H9 (cell line): ENCODE measurements around the gene PLD5. TPM values are rescaled to one million over a fixed set of nuclear protein-coding genes. Genes with fewer than 3 reads are reported as not detected.

ENCODE experiments used
- DNase-seq: peaks from one replicate; pipeline ENCODE4 v3.0.0-alpha.2; 2017
- H2AFZ ChIP-seq: one replicate; pipeline ENCODE4 v1.6.1; 2013; ENCODE audit warnings: mild to moderate bottlenecking, low read length, control low read depth, moderate library complexity
- H2AK5ac ChIP-seq: 2 replicates; pipeline ENCODE4 v1.6.1; 2013; ENCODE audit warnings: low read length, control low read depth, mixed read lengths; ENCODE audit not compliant: insufficient read length
- H2BK120ac ChIP-seq: one replicate; pipeline ENCODE4 v1.6.1; 2013; ENCODE audit warnings: low read depth, mild to moderate bottlenecking, low read length, control low read depth, inconsistent platforms; ENCODE audit not compliant: poor library complexity, severe bottlenecking
- H2BK12ac ChIP-seq: 2 replicates; pipeline ENCODE4 v1.6.1; 2013; ENCODE audit warnings: low read length, control low read depth, mixed read lengths, low read depth; ENCODE audit not compliant: insufficient read length
- H2BK15ac ChIP-seq: 2 replicates; pipeline ENCODE4 v1.6.1; 2013; ENCODE audit warnings: low read depth, low read length, control low read depth
- H2BK20ac ChIP-seq: one replicate; pipeline ENCODE4 v1.6.1; 2013; ENCODE audit warnings: low read depth, mild to moderate bottlenecking, low read length, control low read depth, inconsistent platforms; ENCODE audit not compliant: poor library complexity, severe bottlenecking
- H2BK5ac ChIP-seq: 2 replicates; pipeline ENCODE4 v1.6.1; 2013; ENCODE audit warnings: low read length, control low read depth, mixed read lengths; ENCODE audit not compliant: insufficient read length
- H3K14ac ChIP-seq: 2 replicates; pipeline ENCODE4 v1.6.1; 2013; ENCODE audit warnings: low read length, control low read depth; ENCODE audit not compliant: insufficient read depth
- H3K18ac ChIP-seq: 2 replicates; pipeline ENCODE4 v1.6.1; 2013; ENCODE audit warnings: low read depth, mild to moderate bottlenecking, mixed read lengths, low read length, control low read depth; ENCODE audit not compliant: insufficient read length
- H3K23ac ChIP-seq: 2 replicates; pipeline ENCODE4 v1.6.1; 2013; ENCODE audit warnings: low read length, control low read depth, mixed read lengths, low read depth; ENCODE audit not compliant: insufficient read length
- H3K23me2 ChIP-seq: 2 replicates; pipeline ENCODE4 v1.6.1; 2013; ENCODE audit warnings: low read depth, mild to moderate bottlenecking, mixed read lengths, low read length, control low read depth; ENCODE audit not compliant: insufficient read length, poor library complexity, severe bottlenecking
- H3K27ac ChIP-seq: 2 replicates; pipeline ENCODE4 v1.5.1; 2013; ENCODE audit warnings: low read length, control low read depth, mixed read lengths, low read depth; ENCODE audit not compliant: insufficient read length
- H3K27me3 ChIP-seq: 2 replicates; pipeline ENCODE4 v1.6.1; 2013; ENCODE audit warnings: low read length, control low read depth, inconsistent platforms; ENCODE audit not compliant: insufficient read depth
- H3K4ac ChIP-seq: 2 replicates; pipeline ENCODE4 v1.6.1; 2013; ENCODE audit warnings: low read depth, mild to moderate bottlenecking, control low read depth, inconsistent platforms, low read length, moderate library complexity
- H3K4me1 ChIP-seq: 2 replicates; pipeline ENCODE4 v1.6.1; 2013; ENCODE audit warnings: low read length, control low read depth, inconsistent platforms; ENCODE audit not compliant: insufficient read depth
- H3K4me2 ChIP-seq: 2 replicates; pipeline ENCODE4 v1.6.1; 2013; ENCODE audit warnings: low read length, control low read depth, mixed read lengths; ENCODE audit not compliant: insufficient read length, insufficient read depth
- H3K56ac ChIP-seq: 2 replicates; pipeline ENCODE4 v1.6.1; 2013; ENCODE audit warnings: low read depth, mild to moderate bottlenecking, mixed read lengths, low read length, control low read depth; ENCODE audit not compliant: insufficient read length
- H3K79me1 ChIP-seq: 2 replicates; pipeline ENCODE4 v1.6.1; 2013; ENCODE audit warnings: low read depth, mild to moderate bottlenecking, moderate library complexity, low read length, control low read depth, inconsistent platforms; ENCODE audit not compliant: insufficient read depth, poor library complexity, severe bottlenecking
- H3K79me2 ChIP-seq: 2 replicates; pipeline ENCODE4 v1.6.1; 2013; ENCODE audit warnings: low read length, control low read depth, inconsistent platforms; ENCODE audit not compliant: insufficient read depth
- H3K9ac ChIP-seq: 2 replicates; pipeline ENCODE4 v1.6.1; 2013; ENCODE audit warnings: low read length, control low read depth, mixed read lengths; ENCODE audit not compliant: insufficient read length; ENCODE audit errors: extremely low read depth
- H3K9me3 ChIP-seq: one replicate; pipeline ENCODE4 v1.6.1; 2013; ENCODE audit warnings: low read depth, low read length, inconsistent platforms; ENCODE audit not compliant: control insufficient read depth
- H3T11ph ChIP-seq: one replicate; pipeline ENCODE4 v1.6.1; 2013; ENCODE audit warnings: mild to moderate bottlenecking, low read length, control low read depth, inconsistent platforms
- H4K20me1 ChIP-seq: one replicate; pipeline ENCODE4 v1.6.1; 2013; ENCODE audit not compliant: control insufficient read depth, insufficient read length, insufficient read depth
- H4K5ac ChIP-seq: 2 replicates; pipeline ENCODE4 v1.6.1; 2013; ENCODE audit warnings: low read depth, mild to moderate bottlenecking, mixed read lengths, low read length, control low read depth; ENCODE audit not compliant: insufficient read length
- H4K8ac ChIP-seq: replicated peaks from 2 replicates; pipeline ENCODE4 v1.6.1; 2013; ENCODE audit warnings: low read length, control low read depth, mixed read lengths, low read depth; ENCODE audit not compliant: insufficient read length
- H4K91ac ChIP-seq: 2 replicates; pipeline ENCODE4 v1.6.1; 2013; ENCODE audit warnings: low read depth, mild to moderate bottlenecking, moderate library complexity, mixed read lengths, low read length, control low read depth; ENCODE audit not compliant: insufficient read length
- H3K27ac Mint-ChIP-seq, 3 experiments: 2 replicates in 2 of 3; 3 replicates in 1 of 3; pipeline ENCODE4 v1.8.0; 2020 to 2021; ENCODE audit warnings: mixed read lengths in 3 of 3, mild to moderate bottlenecking in 1 of 3, moderate library complexity in 1 of 3
- H3K27me3 Mint-ChIP-seq: 2 replicates; pipeline ENCODE4 v1.8.0; 2021; ENCODE audit warnings: low read depth, mild to moderate bottlenecking, moderate library complexity, mixed read lengths
- H3K36me3 Mint-ChIP-seq, 3 experiments: 2 replicates in 2 of 3; 3 replicates in 1 of 3; pipeline ENCODE4 v1.8.0; 2020 to 2021; ENCODE audit warnings: low read depth in 3 of 3, mixed read lengths in 3 of 3; ENCODE audit not compliant: insufficient read depth in 1 of 3
- H3K4me1 Mint-ChIP-seq, 2 experiments: 2 replicates each; pipeline ENCODE4 v1.8.0; 2020; ENCODE audit warnings: mixed read lengths in 2 of 2
- H3K4me3 Mint-ChIP-seq, 2 experiments: 2 replicates in 1 of 2; 3 replicates in 1 of 2; pipeline ENCODE4 v1.8.0; 2020 to 2021; ENCODE audit warnings: mild to moderate bottlenecking in 2 of 2, mixed read lengths in 2 of 2, moderate library complexity in 1 of 2
- H3K9me3 Mint-ChIP-seq, 2 experiments: 2 replicates in 1 of 2; 3 replicates in 1 of 2; pipeline ENCODE4 v1.8.0; 2020; ENCODE audit warnings: mild to moderate bottlenecking in 2 of 2, mixed read lengths in 2 of 2, moderate library complexity in 1 of 2
- WGBS: extraction: QIAGEN DNeasy Blood & Tissue Kit; methylation state at CpG from one replicate; pipeline ENCODE4 v1.1.7; 2013; ENCODE audit warnings: missing lambda C conversion rate, low lambda C conversion rate, mixed read lengths; ENCODE audit not compliant: insufficient read length; ENCODE audit errors: extremely low coverage; 5-methylcytosine and 5-hydroxymethylcytosine counted together
- total RNA-seq: library from RNA; stranded (reverse); gene quantifications from 2 replicates; pipeline ENCODE4 v1.2.1, GENCODE V29; 2021
- TF ChIP-seq, protein P1 (sequence below): fragments of 200-600 bp; sonication (generic); conservative IDR thresholded peaks from 3 replicates; pipeline ENCODE4 v1.8.0; 2021; ENCODE audit warnings: antibody characterized with exemption, mild to moderate bottlenecking

PLD5 gene
- total RNA-seq, 1 experiment from 2014 or later = 5.2 TPM

DNA sequence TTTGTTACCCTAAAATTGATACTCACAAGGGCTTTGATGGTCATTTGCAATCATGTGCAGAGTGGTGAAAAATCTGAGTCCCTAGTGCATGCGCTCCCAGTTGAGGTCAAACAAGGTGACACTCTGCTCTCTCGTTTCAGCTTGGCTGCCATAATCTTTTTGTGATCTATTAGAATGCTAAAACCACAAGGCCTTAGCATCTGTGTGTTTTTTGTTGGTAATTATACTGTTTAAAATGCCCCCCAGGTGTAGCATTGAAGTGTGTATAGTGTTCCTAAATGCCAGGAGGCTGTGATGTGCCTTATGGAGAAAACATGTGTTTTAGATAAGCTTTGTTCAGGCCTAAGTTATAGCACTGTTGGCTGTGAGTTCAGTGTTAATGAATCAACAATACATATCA lies 89.3 kb downstream of the PLD5 start:
- Histone ChIP-seq H4K5ac (no peak overlapping the region), H2BK120ac (no peak overlapping the region), H3K23ac (no peak overlapping the region), H3K4me1 (no peaks in the 10 kb centered on the region), H2BK5ac (no peak overlapping the region), H3K4ac (no peak overlapping the region), H4K91ac (no peak overlapping the region), H2BK20ac (no peak overlapping the region), H2BK12ac (no peak overlapping the region), H2BK15ac (no peak overlapping the region), H2AFZ (no peak overlapping the region), H3K18ac (no peak overlapping the region), H3K4me2 (no peak overlapping the region), H3K9me3 (no peaks in the 10 kb centered on the region), H3K27ac (no peak overlapping the region), H2AK5ac (no peak overlapping the region), H3K14ac (no peak overlapping the region), H3K27me3 (no peaks in the 10 kb centered on the region), H3K79me1 (no peaks in the 10 kb centered on the region), H4K20me1 (no peaks in the 10 kb centered on the region), H4K8ac (no peak overlapping the region), H3K23me2 (no peaks in the 10 kb centered on the region), H3K9ac (no peak overlapping the region), H3K79me2 (no peaks in the 10 kb centered on the region), H3K56ac (no peak overlapping the region), H3T11ph (no peak overlapping the region)
- Mint-ChIP-seq H3K27me3 (no peaks in the 10 kb centered on the region), H3K4me3 (no peak overlapping the region), H3K9me3 (no peaks in the 10 kb centered on the region; a peak in 1 of 5 replicates), H3K4me1 (peaks cover 6 to 8% of the 10 kb centered on the region in 2 experiments; a peak in 3 of 4 replicates), H3K36me3 (peaks cover 0 to 6% (median 1%) of the 10 kb centered on the region in 3 experiments; a peak in 3 of 7 replicates), H3K27ac (no peak overlapping the region)
- TF ChIP-seq, protein P1, sequence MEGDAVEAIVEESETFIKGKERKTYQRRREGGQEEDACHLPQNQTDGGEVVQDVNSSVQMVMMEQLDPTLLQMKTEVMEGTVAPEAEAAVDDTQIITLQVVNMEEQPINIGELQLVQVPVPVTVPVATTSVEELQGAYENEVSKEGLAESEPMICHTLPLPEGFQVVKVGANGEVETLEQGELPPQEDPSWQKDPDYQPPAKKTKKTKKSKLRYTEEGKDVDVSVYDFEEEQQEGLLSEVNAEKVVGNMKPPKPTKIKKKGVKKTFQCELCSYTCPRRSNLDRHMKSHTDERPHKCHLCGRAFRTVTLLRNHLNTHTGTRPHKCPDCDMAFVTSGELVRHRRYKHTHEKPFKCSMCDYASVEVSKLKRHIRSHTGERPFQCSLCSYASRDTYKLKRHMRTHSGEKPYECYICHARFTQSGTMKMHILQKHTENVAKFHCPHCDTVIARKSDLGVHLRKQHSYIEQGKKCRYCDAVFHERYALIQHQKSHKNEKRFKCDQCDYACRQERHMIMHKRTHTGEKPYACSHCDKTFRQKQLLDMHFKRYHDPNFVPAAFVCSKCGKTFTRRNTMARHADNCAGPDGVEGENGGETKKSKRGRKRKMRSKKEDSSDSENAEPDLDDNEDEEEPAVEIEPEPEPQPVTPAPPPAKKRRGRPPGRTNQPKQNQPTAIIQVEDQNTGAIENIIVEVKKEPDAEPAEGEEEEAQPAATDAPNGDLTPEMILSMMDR = no peak
- WGBS = no CpG with 5 or more reads among the region's 2 CpGs
- DNase-seq = no peak
